Fibroblast of skin of scalp (primary cell): ENCODE measurements around the gene LDLRAD4.

Source experiments
- DNase-seq: peaks from one replicate; pipeline ENCODE4 v3.0.0-alpha.2; 2013

The LDLRAD4 gene

GRCh38 chr18:13388586-13389490 lies 170.3 kb downstream of the LDLRAD4 start:
- no peak for DNase-seq

GRCh38 chr18:13389491-13390131 lies 171.1 kb downstream of the LDLRAD4 start:
- DNase-seq = no peak

- no peak for DNase-seq
Measured at GRCh38 chr18:13390196-13390595, 171.6 kb downstream of the LDLRAD4 start.

GRCh38 chr18:13390711-13391110 lies 172.2 kb downstream of the LDLRAD4 start:
- no peak for DNase-seq

GRCh38 chr18:13392029-13392750 lies 173.6 kb downstream of the LDLRAD4 start:
- DNase-seq = no peak

GRCh38 chr18:13392899-13393298 lies 174.3 kb downstream of the LDLRAD4 start:
- DNase-seq = no peak

- DNase-seq = no peak
Measured at GRCh38 chr18:13393338-13393737, 174.8 kb downstream of the LDLRAD4 start.

GRCh38 chr18:13394801-13395200 lies 176.2 kb downstream of the LDLRAD4 start:
- no peak for DNase-seq

GRCh38 chr18:13395577-13395976 lies 177.0 kb downstream of the LDLRAD4 start:
- DNase-seq = no peak

- no peak for DNase-seq
Measured at GRCh38 chr18:13397504-13398163, 179.1 kb downstream of the LDLRAD4 start.

GRCh38 chr18:13398631-13399030 lies 180.1 kb downstream of the LDLRAD4 start:
- no peak for DNase-seq

- DNase-seq = no peak
Measured at GRCh38 chr18:13399511-13399910, 181.0 kb downstream of the LDLRAD4 start.

GRCh38 chr18:13400636-13401315 lies 182.2 kb downstream of the LDLRAD4 start:
- no peak for DNase-seq

- no peak for DNase-seq
Measured at GRCh38 chr18:13401404-13401803, 182.8 kb downstream of the LDLRAD4 start.

GRCh38 chr18:13401826-13402225 lies 183.3 kb downstream of the LDLRAD4 start:
- no peak for DNase-seq

GRCh38 chr18:13403786-13404549 lies 185.4 kb downstream of the LDLRAD4 start:
- no peak for DNase-seq

- no peak for DNase-seq
Measured at GRCh38 chr18:13405305-13406038, 186.9 kb downstream of the LDLRAD4 start.

GRCh38 chr18:13406049-13406615 lies 187.6 kb downstream of the LDLRAD4 start:
- no peak for DNase-seq

GRCh38 chr18:13406736-13407135 lies 188.2 kb downstream of the LDLRAD4 start:
- no peak for DNase-seq

GRCh38 chr18:13407484-13407883 lies 188.9 kb downstream of the LDLRAD4 start:
- no peak for DNase-seq
